NCI-H524 (cell line): ENCODE measurements around the gene TMEM94.

Experiments
- DNase-seq, 2 experiments: peaks; one replicate each; lab custom pipeline; 2025; lab: John Stamatoyannopoulos, UW

The TMEM94 gene

DNA sequence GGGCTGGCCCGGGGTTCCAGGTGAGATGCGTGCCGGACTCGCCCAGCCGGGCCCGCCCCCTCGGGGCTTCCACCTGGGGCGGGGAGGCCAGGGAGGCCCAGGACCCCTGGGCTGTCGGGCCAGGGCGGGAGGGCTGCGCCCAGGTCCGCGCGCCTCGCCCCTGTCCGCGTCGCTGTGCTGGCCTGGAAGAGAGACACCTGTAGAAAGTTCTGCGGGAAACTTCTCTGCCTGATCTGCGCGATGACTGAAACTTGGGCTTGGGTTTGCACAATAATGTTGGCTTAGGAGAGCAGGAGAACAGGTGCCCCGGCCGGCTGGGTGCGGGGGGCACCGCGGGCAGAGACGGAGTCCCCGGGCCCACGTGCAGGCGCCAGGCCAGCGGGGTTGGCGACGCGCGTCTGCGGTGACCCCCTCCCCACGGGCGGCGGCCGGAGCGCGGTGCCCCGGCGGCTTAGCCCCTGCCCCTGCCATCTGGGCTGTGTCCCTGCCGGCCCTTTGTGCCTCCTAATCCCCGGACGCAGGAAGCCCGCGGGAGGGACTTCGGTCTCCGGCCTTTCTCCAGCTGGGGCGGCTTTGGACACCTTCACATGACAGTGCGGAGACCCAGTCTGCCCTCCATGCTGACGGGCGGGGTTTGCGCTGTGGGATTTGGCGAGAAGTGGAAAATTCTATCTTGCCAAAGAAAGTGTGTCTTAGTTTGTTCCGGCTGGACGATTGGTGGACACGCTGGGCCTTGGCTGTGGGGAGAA, 69.5 kb downstream of the TMEM94 start:
- DNase-seq: peak in 1 of 2 experiments; percentile 54

- no peak for DNase-seq
Observed at GRCh38 chr17:75526555-75527270, 70.3 kb downstream of the TMEM94 start.

DNA sequence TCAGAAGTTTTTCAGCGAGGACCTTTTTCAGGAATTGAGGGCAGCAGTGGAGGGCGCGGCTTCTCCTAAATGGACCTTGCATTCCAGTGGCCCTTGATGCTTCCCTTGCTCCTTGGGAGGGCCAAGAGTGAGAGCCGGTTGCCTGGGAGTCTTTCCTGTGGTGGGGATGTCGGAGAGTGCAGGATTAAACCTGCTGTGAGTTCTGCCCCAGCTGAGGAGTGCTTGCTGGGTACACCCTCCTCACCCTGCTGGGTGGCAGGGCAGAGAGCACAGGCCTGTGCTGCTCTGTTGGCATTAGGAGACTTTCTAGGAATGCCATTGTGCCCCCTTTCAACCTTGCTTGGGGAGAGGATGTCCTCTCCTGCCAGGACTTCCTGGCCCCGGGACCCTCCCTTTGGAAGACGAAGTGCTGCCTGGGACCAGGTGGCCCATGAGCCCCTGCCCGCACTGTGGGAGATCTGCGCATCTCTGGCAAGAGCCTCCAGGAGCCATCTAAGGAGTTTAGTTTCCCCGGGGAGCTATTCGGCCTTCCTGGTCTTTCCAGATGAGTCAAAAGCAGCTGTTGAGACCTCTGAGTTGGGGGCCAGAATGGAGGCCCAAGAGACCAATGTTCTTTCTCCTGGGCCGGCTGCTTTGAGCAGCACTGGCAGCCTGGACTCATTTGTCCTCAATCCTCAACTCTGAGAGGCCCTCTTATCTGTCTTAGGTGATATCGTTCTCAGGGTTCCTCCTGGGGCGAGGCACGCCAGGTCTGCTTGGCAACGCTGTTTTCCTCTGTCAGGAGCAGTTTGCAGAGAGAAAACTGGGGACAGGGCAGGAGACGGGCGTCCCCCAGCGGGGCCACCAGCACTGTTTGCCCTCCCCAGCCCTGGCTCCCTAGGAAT, 74.6 kb downstream of the TMEM94 start:
- no peak for DNase-seq

- DNase-seq: no peak
Observed at GRCh38 chr17:75531721-75532072, 75.3 kb downstream of the TMEM94 start.

DNA sequence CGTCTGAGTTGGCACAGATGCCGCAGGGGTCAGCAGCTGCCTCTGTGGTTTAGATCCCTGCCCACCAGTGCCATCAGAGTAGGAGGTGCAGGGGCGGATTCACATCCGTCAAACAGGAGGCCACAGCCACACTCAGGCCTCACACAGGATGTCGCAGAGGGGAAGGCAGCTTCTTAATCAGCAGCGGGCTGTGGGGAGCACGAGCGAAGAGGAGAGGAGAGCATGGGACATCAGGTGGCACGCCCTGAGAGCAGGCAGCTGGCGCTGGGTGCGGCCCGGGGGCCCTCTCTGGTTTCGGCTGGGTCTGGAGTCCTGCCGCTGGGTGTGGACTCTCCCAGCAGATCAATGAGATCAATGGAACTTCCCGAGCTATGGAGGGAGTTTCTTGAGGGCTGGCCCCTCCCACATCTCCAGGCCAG, 78.7 kb downstream of the TMEM94 start:
- DNase-seq: no peak

GRCh38 chr17:75535871-75536270, 79.4 kb downstream of the TMEM94 start:
- no peak for DNase-seq

- DNase-seq: no peak
Observed at GRCh38 chr17:75536366-75536765, 79.9 kb downstream of the TMEM94 start.

DNA sequence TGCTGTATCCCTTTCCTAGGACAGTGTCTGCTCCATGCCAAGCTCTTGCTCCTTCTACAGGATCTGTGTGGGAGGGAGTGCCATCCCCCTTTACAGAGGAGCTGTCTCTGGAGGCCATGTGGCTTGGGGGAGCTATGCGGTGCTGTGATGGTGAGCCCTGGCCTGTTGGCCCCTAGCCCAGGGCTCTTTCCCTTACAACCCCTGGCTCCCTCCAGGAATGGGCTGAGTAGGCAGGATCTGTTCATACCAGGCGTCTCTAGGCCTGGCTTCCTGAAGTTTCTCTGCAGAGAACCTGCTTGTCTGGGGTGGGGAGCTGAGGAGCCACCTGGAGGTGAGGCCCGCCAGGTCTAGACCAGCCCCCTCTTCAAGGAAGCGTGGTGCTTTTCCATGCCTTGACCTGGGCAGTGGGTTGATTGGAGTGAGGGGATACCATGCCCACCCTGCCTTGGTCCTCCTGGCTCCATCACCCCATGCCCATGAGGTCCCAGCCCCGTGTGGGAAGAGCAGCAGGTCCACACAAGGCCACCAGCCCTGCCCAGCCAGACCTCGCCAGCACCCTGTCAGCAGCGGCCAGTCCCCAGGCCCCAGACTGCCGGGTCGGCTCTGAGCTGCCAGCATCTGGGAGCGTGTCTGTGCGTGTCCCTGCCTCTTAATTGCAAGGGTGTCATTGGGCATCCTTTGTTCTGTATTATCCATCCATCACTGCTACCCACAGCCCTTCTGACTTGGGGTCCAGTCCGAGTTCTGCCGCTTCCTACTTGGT, 83.7 kb downstream of the TMEM94 start:
- DNase-seq: no peak

DNA sequence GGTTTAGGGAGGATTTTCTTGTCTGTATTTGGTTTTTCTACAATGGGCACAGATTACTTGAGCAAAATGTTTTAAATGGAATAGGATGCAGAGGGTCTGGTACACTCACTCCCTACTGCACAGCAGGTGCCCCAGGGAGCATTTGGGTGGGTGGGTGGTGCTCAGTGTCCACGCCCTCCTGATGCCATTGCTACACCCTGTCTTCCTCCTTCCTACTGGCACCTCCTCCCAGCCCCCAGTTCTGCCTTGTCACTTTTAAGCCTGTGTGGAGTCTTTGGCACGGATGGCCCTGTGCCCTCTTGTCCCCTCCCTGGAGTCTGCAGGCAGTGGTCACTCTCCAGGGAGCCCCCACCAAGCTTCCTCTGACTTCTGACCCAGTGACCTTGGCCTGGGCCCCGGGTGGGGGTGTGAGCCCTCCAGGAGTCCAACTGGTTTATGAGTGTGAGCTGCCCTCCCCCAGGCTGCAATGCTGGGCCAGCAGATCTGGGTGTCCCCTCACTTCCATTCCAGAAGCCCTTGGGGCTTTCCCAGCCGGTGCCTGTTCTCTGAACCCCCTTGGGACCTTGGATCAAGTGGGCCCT, 84.6 kb downstream of the TMEM94 start:
- no peak for DNase-seq

GRCh38 chr17:75542229-75542628, 85.8 kb downstream of the TMEM94 start:
- DNase-seq: no peak

- DNase-seq: no peak
Observed at GRCh38 chr17:75542728-75543336, 86.4 kb downstream of the TMEM94 start.

DNA sequence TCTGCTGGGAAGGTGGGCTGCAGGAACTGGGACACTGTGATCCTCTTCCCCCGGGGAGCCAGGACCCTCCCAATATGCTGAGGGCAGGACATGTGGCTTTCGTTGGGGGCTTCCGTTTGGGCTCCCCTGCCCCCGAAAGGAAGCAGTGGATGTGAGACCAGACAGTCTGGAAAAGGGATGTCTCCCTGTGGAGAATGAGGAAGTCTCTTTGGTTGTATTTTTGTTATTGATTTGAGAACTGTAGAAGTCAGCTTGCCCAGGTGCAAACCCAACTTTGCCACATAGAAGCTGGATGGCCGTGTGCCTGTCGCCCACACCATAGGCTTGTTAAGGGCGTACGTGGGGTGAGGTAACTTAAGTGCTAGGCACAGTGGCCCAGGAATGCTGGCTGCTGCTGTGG, 87.8 kb downstream of the TMEM94 start:
- no peak for DNase-seq

DNA sequence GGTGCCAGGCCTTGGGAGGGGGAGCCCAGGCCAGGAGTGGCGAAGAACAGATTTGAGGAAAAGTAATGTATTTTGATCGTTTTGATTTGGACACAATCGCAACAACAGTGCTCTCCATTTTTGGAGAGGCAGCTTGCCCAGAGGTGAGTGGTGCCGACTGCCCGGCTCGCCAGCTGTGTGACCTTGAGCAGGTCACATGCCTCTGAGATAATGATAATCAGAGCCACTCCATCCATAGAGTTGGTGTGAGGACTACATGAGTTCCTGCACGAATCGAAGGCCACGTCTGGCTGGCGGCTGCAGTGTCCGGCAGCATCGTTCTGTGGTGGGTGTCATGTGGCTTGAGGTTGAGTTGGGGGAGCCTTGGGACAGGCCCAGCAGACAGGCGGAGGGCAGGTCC, 89.7 kb downstream of the TMEM94 start:
- no peak for DNase-seq

- no peak for DNase-seq
Observed at GRCh38 chr17:75547091-75547490, 90.7 kb downstream of the TMEM94 start.

- no peak for DNase-seq
Observed at GRCh38 chr17:75548813-75549212, 92.4 kb downstream of the TMEM94 start.
